Fibroblast of skin of left quadriceps (primary cell): ENCODE data around the gene SLC2A10.
"Not testable (repeated sequence)": the region's sequence is repeated elsewhere in the genome, so short reads cannot be mapped to it uniquely, and the experiment has no call there.

Experiments used
- DNase-seq, 2 experiments: peaks; one replicate each; pipeline ENCODE4 v3.0.0-alpha.2; 2013; ENCODE audit warnings: low read depth in 2 of 2

Gene SLC2A10

GRCh38 chr20:46709459-46710152 is at the start of gene SLC2A10:
SLC2A10 (plus strand) TSS chr20:46709649; CDS start chr20:46709737, 88 bp downstream.
- DNase-seq, result no peak

- no peak for DNase-seq
Measured at GRCh38 chr20:46660487-46660886, 49.0 kb upstream of the SLC2A10 start.

GRCh38 chr20:46661659-46662058 is 47.8 kb upstream of the SLC2A10 start:
- DNase-seq, result no peak

- DNase-seq, result no peak
Measured at GRCh38 chr20:46663531-46663930, 45.9 kb upstream of the SLC2A10 start.

- no peak for DNase-seq
Measured at GRCh38 chr20:46665602-46666001, 43.8 kb upstream of the SLC2A10 start.

- DNase-seq, result no peak
Measured at GRCh38 chr20:46666306-46666705, 43.1 kb upstream of the SLC2A10 start.

- no peak for DNase-seq
Measured at GRCh38 chr20:46666818-46667515, 42.5 kb upstream of the SLC2A10 start.

- DNase-seq, result no peak
Measured at GRCh38 chr20:46670228-46670584, 39.2 kb upstream of the SLC2A10 start.

GRCh38 chr20:46670585-46671584 is 38.6 kb upstream of the SLC2A10 start:
- no peak for DNase-seq

GRCh38 chr20:46671866-46672542 is 37.4 kb upstream of the SLC2A10 start:
- no peak for DNase-seq

- no peak for DNase-seq
Measured at GRCh38 chr20:46672543-46673148, 36.8 kb upstream of the SLC2A10 start.

GRCh38 chr20:46673394-46674252 is 35.8 kb upstream of the SLC2A10 start:
- no peak for DNase-seq

- no peak for DNase-seq
Measured at GRCh38 chr20:46674253-46675083, 35.0 kb upstream of the SLC2A10 start.

- not testable (repeated sequence) for DNase-seq
Measured at GRCh38 chr20:46676649-46677316, 32.7 kb upstream of the SLC2A10 start.

GRCh38 chr20:46677608-46678007 is 31.8 kb upstream of the SLC2A10 start:
- DNase-seq, result no peak

- no peak for DNase-seq
Measured at GRCh38 chr20:46678516-46678915, 30.9 kb upstream of the SLC2A10 start.

- DNase-seq, result no peak
Measured at GRCh38 chr20:46680684-46681031, 28.8 kb upstream of the SLC2A10 start.

- DNase-seq, result no peak
Measured at GRCh38 chr20:46681032-46681854, 28.2 kb upstream of the SLC2A10 start.
